ENCODE measurements around the gene SLC9A8. TPM values are rescaled to one million over a fixed set of nuclear protein-coding genes. Genes with fewer than 3 reads are reported as not detected.

Gene SLC9A8
- total and polyA plus RNA-seq, 9 of the 15 experiments (the other 6 are each of a cell fraction or from before 2014, with no cell fraction given) = 0.56 to 9.7 (median 5.0) TPM

- TF ChIP-seq SNAPC5 (CRISPR knock-in tag; IDR thresholded peaks at IDR 0.05) (peak; percentile 44; the same call in 1 of the 2 replicates), ZBTB9 (CRISPR knock-in tag; IDR thresholded peaks at IDR 0.05) (0 out of 2 replicates have a peak, but pooled peaks have one; percentile 55), PKNOX1 (IDR thresholded peaks at IDR 0.05) (peak; percentile 11; the same call in 1 of the 2 replicates), CXXC5 (CRISPR knock-in tag; IDR thresholded peaks at IDR 0.05) (peak; percentile 91), ZBTB11 (CRISPR knock-in tag; IDR thresholded peaks at IDR 0.05) (peak in 1 of 3 experiments; percentile 22; a peak in 1 of 6 replicates), NR2C2 (CRISPR knock-in tag; IDR thresholded peaks at IDR 0.05) (no peak; the same call in 1 of the 2 replicates), NR2C2 (tag; IDR thresholded peaks at IDR 0.05) (peak; percentile 74), ZNF696 (CRISPR knock-in tag; conservative IDR thresholded peaks at IDR 0.05) (0 out of 2 replicates have a peak, but pooled peaks have one; percentile 44), GATAD2A (IDR thresholded peaks at IDR 0.05) (0 out of 2 replicates have a peak, but pooled peaks have one; percentile 70), CHAMP1 (IDR thresholded peaks at IDR 0.05) (no peak), HINFP (tag; conservative IDR thresholded peaks at IDR 0.05; ENCODE audit: low read depth) (peak; percentile 87), MEF2D (tag; conservative IDR thresholded peaks at IDR 0.05; ENCODE audit: low read depth) (peak; percentile 94), ZSCAN32 (CRISPR knock-in tag; IDR thresholded peaks at IDR 0.05) (0 out of 2 replicates have a peak, but pooled peaks have one; percentile 27)
Measured at GRCh38 chr20:49762940-49763766, 49.5 kb upstream of the SLC9A8 start (continued).

All from K562 (cell line).